SH-SY5Y (cell line): ENCODE measurements around the gene LRTM2.

ENCODE experiments used
- GATA2 ChIP-seq: IDR thresholded peaks from 2 replicates; pipeline ENCODE4 v1.6.1; 2011; ENCODE audit warnings: mild to moderate bottlenecking, low read depth, low read length
- GATA3 ChIP-seq: IDR thresholded peaks from 2 replicates; pipeline ENCODE4 v1.6.1; 2011; ENCODE audit warnings: low read depth, mild to moderate bottlenecking, low read length, moderate library complexity

DNA sequence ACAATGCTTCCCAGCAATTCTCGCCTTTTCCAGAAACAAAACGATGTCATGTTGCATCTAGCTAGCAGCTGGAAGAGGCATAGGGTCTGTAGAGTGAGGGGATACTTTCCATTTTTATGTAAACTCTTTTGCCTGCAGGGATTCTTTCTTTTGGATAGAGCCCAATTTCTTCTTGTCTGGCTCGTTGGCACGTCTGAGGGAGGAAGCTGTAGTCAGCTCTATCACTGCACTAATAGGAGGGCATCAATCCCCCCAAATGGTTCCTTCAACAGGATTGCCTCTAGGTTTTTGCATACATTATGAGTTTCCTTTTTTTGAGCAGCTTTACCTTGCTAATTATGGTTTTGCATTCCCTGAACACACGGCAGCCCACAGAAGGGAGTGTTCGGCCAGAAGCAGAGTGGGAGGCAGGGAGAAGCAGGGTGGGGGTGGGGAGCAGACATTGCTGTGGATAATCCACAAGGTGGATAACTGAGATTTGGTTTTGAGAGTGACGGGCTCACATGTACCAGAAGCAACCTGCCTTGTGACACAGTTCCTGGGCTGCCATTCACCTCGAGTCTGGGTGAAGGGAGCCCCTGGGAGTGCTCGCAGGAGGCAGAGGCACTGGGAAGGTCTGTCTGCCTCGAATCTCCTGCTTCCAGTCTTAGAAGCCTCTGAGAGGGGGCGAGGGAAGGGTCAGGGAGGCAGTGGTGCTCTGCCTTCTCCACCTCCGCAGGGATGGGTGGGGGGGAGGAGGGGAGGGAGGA, 24.5 kb downstream of the LRTM2 start:
- no peak for TF ChIP-seq GATA2
- TF ChIP-seq GATA3, result no peak
